T-helper 2 cell (primary cell): ENCODE data around the gene SLAMF6.
"Not testable (repeated sequence)": the region's sequence is repeated elsewhere in the genome, so short reads cannot be mapped to it uniquely, and the experiment has no call there.

Experiments
- DNase-seq, 5 experiments: peaks; one replicate each; pipeline versions ENCODE4 v3.0.0 to v3.0.0-alpha.2; 2012 to 2022
- total RNA-seq, 2 donors: gene quantifications; one replicate each; lab custom pipeline; 2026; lab: John Stamatoyannopoulos, UW

SLAMF6 gene
- total RNA-seq = 29.0 to 86.4 reads per million in 2 donors

DNA sequence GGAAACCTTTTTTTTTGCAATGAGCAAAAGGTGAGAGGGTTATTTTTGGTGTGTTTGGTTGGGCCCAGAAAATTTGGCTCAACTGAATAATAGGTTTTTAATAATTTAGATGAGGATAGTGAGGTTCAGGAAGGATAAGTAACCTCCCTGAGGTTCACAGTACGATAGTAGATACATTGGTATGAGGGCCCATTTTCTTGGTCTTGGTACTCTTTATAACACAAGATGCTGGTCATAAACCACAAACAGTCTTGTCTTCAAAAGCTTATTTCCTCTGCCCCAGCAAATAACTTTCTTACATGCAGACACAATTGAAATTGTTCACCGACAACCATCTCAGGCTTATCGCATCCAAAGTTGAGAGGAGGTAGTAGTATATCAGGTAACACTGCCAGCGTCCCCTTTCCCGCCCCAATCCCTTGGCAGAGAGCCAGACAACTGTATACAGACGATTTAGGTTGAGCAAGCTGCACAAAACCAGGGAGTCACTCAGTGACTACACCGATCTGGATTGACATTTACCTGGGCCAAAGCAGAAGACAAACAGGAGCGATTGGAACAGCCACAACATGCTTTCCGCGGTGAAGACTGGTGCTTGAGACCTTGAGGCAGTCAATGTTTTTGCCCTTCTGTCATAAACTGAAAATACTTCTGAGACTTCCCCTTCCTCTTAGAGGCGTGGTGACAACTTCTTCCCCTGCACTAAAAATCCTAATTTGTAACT is at the start of gene SLAMF6:
TSS of gene SLAMF6 (minus strand) at position 634 of the 724 bp plus-strand sequence. CDS start at position 571, 63 bp downstream.
- DNase-seq = peak in 4 of 5 experiments; percentile 9 to 83 (median 26)

DNA sequence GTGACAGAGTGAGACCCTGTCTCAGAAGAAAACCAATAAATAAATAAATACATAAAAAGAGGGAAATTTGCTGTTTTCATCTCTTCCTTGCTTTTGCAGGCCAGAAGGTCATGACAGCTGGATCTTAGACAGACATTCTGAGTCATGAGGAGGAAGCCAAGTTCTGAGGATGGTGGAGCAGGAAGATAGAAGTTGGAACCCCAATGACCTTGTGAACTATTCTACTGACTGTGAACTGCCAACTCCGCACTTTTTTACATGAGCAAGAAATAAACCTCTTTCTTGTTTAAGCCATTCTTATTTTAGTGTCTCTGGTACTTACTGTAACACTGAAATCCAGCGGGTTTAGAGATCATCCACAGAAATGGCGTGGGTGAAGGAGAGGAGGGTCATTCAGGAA is 47.8 kb upstream of the SLAMF6 start:
- no peak for DNase-seq

DNA sequence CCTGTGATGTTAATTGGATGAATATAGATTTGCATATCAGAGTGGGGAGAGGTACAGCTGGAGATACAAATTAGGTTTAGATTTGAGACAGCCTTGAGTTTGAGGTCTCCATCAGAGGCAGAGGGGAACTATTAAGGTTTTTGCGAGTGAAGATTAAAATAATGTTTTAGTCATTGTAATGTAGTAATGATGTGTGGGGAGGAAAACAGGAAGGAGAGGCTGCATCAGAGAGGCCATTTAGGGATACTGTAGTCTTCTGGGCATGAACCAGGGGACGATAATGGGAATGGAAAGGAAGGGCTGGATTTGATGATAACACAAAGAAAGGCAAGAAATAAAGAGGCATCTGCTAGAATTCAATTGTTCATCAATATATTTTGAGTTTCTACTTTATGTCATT is 46.8 kb upstream of the SLAMF6 start:
- DNase-seq = no peak

DNA sequence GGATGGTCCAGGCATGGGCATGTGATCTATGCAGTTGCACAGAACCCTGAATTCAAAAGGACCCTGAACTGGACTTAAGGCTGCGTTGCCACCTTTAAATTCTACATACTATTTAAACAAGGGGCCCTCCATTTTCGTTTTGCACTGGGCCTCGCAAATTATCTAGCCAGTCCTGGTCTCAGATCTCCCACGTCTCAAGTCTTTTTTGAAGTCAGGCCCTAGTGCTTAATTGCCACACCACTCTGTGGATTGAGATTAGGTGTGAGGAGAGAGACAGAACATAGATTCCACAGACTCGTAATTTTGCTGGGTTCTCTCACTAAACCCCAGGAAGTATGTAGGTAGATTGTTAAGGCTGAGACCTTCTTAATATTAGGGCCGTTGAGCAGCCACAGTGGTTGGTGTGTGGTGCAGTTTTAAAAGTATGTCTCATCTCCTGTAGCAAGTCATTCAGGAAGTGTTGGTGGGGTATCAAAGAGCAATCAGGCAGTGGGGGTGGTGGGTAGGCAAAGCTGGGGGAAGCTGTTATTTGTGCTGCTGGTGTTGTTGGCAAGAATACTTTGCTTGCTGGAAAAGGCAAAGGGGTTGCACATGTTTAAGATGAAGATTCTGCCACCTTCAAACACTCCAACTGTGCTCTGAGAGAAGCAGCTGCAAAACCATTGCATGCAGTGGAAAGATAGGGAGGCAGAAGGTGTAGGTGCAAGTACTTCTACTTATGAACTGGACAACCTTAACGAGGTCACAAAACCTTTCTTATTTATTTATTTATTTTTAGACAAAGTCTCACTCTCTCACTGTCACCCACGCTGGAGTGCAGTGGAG is 45.0 kb upstream of the SLAMF6 start:
- peak in 4 of 5 experiments; percentile 54 to 97 (median 68) for DNase-seq

DNA sequence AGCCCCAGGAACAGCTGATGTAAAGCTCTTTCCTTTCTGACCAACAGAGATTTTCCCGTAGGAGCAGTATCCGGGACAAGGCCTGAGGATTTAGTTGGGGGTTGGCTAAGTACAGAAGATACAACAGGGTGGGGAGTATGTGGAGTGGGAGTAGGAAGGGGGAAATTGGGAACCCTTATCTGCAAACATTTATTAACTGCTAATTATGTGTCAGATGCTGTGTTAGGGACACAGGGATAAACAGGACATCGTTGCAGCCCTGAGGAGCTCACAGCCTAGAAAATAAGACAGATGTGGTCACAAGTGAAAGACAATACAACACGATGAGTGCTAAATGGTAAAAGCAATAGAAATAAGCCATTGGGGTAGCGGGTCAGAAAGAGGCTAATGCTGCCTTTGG is 44.3 kb upstream of the SLAMF6 start:
- no peak for DNase-seq

DNA sequence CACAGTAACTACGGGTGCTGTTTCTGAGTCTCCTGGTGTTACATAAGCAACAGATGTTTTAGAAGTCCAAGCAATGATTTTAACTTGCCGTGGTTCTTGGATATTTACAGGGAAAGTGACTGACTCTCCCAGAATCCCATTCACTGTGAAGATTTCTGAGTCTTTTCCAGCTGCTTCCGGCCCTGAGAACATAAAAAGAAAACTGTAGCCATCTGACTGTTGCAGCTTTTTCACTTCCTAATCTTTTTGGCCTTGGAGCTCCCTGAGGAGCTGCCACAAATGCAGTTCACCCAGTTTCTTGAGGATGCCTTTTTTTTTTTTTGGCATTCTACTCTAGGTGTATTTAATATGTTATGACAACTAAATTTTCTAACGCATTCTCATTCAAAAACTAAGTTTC is 42.5 kb upstream of the SLAMF6 start:
- DNase-seq = no peak

DNA sequence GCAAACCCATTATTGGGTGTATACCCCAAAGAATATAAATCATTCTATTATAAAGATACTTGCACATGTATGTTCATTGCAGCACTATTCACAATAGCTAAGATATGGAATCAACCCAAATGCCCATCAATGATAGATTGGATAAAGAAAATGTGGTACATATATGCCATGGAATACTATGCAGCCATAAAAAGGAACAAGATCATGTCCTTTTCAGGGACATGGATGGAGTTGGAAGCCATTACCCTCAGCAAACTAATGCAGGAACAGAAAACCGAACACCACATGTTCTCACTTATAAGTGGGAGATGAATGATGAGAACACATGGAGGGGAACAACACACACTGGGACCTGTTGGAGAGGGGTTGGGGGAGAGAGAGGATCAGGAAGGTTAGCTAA is 40.2 kb upstream of the SLAMF6 start:
- not testable (repeated sequence) for DNase-seq

DNA sequence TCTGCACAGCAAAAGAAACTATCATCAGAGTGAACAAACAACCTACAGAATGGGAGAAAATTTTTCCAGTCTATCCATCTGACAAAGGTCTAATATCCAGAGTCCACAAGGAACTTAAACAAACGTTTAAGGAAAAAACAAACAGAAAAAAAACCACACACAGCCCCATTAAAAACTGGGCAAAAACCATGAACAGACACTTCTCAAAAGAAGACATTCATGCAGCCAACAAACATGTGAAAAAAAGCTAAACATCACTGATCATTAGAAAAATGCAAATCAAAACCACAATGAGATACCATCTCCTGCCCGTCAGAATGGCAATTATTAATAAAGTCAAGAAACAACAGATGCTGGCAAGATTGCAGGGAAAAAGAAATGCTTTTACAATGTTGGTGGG is 39.7 kb upstream of the SLAMF6 start:
- DNase-seq = not testable (repeated sequence)

DNA sequence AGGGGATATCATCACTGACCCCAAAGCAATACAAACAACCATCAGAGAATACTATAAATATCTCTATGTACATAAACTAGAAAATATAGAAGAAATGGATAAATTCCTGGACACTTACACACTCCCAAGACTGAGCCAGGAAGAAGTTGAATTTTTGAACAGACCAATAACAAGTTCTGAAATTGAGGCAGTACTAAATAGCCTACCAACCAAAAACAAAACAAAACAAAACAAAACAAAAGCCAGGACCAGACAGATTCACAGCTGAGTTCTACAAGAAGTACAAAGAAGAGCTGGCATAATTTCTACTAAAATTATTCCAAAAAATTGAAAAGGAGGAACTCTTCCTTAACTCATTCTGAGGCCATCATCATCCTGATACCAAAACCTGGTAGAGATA is 37.8 kb upstream of the SLAMF6 start:
- DNase-seq = no peak

DNA sequence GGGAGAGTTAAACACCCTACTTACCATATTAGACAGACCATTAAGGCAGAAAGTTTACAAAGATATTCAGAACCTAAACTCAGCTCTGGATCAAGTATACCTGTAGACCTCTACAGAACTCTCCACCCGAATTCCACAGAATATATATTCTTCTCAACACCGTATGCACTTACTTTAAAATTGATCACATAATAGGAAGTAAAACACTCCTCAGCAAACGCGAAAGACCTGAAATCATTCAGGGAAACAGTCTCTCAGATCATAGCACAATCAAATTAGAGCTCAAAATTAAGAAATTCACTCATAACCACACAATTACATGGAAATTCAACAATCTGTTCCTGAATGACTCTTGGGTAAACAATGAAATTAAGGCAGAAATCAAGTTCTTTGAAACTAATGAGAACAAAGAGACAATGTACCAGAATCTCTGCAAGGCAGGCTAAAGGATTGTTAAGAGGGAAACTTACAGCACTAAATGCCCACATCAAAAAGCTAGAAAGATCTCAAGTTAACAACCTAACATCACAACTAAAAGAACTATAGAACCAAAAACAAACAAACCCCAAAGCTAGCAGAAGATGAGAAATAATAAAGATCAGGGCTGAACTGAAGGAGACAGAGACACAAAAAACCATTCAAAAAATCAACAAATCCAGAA is 37.1 kb upstream of the SLAMF6 start:
- DNase-seq = peak in 1 of 5 experiments; percentile 41

DNA sequence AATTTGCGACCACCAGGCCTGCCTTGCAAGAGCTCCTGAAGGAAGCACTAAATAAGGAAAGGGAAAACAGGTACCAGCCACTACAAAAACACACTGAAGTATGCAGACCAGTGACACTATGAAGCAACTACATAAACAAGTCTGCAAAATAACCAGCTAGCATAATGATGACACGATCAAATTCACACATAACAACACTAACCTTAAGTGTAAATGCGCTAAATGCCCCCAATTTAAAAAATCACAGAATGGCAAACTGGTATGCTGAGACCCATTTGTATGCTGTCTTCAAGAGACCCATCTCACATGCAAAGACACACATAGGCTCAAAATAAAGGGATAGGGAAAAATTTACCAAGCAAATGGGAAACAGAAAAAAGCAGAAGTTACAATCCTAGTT is 36.4 kb upstream of the SLAMF6 start:
- peak in 1 of 5 experiments; percentile 56 for DNase-seq

DNA sequence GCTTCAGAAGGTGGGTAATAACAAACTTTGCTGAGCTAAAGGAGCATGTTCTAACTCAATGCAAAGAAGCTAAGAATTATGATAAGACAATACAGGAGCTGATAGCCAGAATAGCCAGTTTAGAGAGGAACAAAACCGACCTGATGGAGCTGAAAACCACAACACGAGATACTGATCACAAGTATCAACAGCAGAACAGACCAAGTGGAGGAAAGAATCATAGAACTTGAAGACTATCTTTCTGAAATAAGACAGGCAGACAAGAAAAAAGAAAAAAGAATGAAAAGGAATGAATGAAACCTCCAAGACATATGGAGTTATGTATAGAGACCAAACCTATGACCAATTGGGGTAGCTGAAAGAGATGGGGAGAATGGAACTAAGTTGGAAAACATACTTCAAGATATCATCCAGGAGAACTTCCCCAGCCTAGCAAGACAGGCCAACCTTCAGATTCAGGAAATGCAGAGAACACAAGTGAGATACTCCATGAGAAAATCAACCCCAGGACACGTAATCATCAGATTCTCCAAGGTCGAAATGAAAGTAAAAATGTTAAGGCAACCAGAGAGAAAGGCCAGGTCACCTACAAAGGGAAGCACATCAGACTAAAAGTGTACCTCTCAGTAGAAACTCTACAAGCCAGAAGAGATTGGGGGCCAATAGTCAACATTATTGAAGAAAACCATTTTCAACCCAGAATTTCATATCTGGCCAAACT is 35.8 kb upstream of the SLAMF6 start:
- DNase-seq = peak in 1 of 5 experiments; percentile 83

DNA sequence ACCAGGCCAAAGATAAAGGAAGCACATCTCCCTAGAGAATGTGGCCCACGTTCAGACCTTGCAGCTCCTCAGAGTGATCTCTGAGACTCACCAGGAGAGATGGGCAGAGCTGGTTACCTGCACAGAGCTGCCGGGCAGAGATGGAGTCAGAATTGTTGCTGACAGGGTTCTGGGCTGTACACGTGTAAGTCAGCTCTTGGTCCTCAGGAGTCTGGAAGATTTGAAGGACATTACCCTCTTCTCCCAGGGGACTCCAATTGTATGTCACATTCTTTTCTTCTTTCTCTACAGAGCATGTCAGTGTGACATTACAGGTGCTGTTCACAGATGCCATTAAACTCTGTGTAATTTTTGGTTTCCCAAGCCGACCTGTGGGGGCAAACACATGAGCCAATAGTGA is 30.7 kb upstream of the SLAMF6 start:
- DNase-seq = no peak

DNA sequence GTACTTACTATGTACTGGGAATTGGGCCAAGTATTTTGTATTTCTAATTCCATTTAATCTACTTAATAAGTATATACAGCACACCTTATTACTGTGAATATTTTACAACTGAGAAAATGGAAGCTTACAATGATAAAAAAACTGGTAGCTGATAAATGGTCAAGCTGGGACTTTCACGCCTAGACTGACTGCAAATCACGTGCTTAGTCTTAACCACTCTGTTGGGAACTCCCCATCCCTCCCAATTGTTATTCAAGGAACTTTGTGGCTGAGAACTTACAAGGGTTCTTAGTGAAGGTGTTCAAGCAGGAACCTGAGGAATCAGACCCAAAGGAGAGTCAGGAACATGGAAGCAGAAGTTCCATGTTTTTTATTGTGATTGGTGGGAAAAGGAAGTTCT is 29.4 kb upstream of the SLAMF6 start:
- no peak for DNase-seq

DNA sequence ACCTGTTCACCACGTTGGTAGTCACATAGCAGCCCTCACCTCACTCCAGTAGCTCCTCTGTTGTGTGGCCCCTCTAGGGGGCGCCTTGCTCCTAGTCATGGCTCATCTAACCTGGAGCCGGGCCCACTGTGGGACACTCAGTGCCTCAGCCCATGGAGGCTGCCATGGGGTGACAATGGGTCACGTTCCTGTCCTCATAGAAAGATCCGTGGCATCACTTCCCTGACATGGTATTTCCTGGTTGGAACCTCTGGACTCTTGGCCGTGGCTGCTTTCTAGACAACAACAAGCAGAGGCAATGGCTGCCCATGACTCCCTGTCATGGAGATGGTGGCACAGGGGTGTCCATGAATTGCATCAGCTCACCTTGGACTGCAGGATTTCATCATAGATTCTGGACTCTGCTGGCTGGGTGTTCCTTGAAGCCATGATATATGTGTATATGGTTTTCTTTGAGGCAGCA is 27.5 kb upstream of the SLAMF6 start:
- DNase-seq = peak in 3 of 5 experiments; percentile 39 to 70 (median 40)

DNA sequence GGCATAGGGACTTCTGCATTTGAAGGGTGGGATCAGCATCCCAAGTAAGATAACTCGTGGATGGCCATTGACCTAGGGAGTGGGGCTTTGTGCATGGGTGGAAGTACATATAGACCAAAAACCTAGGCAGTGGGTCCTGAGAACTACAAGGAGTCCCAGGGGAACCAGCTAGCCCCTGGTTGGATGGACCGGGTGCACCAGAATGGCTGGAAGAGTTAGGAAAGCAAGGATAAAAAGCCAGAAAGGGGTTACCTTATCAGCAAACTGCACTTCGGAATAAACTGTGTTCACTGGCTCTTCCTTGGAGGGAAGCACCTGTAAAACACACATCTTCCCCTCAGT is 26.6 kb upstream of the SLAMF6 start:
- no peak for DNase-seq

DNA sequence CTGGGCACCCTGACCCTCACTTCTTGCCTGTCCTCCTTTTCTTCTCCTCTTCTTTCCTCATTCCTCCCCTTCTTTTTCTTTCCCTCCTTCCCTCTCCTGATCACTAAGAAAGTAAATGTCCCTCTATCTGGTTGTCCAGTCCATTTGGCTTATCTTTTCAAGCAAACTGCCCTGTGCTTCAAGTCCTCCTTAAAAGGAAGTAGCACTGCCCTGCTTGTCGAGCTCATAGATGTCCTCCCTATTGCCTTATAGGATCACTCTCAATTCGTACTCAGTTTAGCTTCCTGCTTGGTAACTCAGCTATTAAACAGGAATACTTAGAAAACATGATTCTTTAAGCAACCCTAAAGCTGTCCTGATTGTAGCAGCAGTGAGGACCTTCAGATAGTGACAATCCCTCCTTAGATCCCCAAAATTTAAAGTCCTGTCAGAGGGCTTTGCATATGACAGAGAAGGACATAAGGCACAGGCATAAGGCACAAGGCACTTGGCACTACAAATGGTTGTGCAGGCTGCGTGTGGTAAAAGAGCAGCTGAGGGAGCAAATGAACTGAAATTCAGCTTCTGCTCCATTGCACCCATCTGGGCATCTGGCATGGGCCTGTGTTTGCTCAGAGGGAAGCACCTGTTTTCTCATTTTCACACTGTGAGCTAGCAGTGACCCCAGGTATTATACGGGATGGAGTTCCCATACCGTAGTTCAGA is 26.1 kb upstream of the SLAMF6 start:
- DNase-seq = no peak

DNA sequence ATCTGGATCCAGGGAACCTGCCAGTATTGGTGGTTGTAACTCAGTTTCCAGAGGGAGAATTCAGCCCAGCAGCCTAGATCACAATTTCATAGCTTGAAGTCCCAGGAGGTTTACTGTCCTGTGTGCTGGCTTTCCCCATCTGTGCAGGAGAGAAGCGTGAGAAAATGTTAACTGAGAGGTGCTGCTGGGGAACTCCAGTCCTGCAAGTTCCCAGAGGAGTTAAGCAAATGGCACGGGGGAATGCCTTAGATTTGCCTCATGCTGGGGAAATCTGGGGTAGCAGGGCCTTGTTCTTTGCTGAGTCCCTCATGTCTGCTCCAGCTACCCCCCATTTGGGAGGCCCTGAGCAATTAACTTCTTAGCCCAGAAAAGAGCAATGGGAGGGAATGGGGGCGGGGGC is 25.1 kb upstream of the SLAMF6 start:
- DNase-seq = no peak

DNA sequence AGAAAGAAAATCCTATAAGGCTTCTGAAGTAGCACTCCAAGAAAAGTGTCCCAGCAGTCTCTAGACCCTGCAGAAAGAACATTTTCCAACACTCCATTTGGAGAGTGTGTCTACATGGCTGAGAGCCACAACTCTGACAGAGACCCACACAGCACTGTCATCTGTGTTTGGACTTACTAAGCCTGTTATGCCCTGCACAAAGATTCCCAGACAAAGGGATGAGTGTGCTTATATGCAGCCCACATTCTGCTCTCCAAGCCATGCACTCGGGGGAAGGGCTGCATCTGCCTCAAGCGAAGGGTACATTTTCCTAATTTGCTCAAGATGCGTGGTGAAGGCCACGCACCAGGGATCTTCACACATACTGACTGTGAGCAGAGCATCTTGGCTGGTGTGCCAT is 24.4 kb upstream of the SLAMF6 start:
- no peak for DNase-seq

DNA sequence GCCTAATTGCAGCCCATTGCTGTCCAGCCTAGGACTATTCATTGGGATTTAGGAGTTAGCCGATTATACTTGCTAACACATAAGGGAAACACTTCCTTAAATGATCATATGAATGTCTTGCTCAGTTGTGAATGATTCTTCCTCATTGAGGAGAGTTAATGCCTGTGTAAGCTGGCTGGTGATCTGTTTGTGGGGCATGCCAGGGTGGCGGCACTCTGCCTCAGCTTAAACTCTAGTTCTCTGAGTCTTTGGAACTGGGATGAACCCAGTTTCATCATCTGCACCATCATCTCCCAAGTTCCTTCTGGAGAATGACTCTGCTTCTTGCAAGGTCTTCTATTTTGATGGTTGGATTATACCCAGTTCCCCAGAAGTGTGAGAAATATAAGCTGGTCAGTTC is 23.9 kb upstream of the SLAMF6 start:
- DNase-seq = no peak

DNA sequence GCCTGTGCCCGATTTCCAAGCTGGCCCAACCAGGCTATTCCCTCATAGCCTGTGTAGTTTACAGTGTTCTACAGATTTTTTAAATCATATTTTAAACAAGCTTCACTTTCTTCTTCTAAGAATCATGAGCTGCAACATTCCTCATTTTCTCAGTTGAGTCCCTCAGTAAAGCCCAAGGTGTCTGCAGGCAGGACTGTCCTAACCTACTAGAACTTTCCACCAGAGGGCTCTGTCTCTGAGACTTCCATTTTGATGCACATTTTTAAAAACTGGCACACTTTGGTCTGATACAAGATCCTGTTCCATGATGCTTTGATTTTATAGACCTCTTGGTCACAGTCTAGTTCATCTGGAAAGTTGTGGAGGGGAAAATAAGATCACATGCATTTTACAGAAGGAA is 21.6 kb upstream of the SLAMF6 start:
- peak in 1 of 5 experiments; percentile 68 for DNase-seq
